Stimulated activated memory B cell treated with anti-CD40 and anti-IgM and Interleukin-4, amounts not matched to agents 10 μg/mL and 1 μg/mL and 100 μg/mL, for 72 hours (primary cell): ENCODE measurements around the gene GDI2.

ENCODE experiments used
- ATAC-seq: fragments of 150-1000 bp; cut with Tn5 transposase; 2 replicates; pipeline ENCODE4 v1.10.0; 2021
- H3K27ac Mint-ChIP-seq: one replicate; pipeline ENCODE4 v1.8.0; 2022; ENCODE audit warnings: mild to moderate bottlenecking, mixed read lengths
- H3K27me3 Mint-ChIP-seq: one replicate; pipeline ENCODE4 v1.8.0; 2022; ENCODE audit warnings: mixed read lengths
- H3K36me3 Mint-ChIP-seq: one replicate; pipeline ENCODE4 v1.8.0; 2022; ENCODE audit warnings: mixed read lengths
- H3K4me1 Mint-ChIP-seq: one replicate; pipeline ENCODE4 v1.8.0; 2022; ENCODE audit warnings: mixed read lengths
- H3K4me3 Mint-ChIP-seq: one replicate; pipeline ENCODE4 v1.8.0; 2022; ENCODE audit warnings: mild to moderate bottlenecking, moderate library complexity, mixed read lengths
- H3K9me3 Mint-ChIP-seq: one replicate; pipeline ENCODE4 v1.8.0; 2022; ENCODE audit warnings: mixed read lengths

Gene GDI2

DNA sequence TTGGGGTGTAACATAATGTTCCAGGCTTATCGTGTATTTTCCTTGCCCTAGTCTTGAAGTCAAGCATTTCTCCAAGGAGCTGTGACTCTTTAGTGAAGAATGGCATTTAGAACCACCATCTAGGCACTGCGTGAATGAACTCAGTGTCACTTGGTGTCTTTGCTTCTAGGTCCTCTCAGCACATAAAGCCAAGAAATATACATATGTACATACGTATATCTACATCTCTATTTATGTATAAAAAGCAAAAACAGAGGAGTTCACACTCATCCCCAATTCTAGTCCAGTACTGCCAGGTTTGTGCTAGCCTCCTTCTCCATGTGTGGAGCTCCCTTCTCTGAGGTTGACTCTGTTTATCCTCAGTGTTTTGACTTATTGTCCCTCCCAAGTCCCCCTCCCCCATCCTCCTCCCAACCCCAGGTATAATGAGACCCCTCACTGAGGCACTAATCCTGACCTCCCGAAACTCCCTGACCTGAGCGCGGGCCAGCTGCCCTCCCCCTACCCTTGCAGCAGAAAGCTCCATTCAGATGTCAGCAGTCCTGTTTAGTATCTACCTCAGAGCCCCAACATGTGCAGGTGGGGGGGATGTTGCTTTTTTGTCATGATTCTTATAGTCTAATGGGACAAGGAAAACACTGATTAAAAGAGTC, 61.5 kb downstream of the GDI2 start:
- H3K27me3 Mint-ChIP-seq: no peaks in the 10 kb centered on the region
- ATAC-seq: no peak
- no peak overlapping the region for H3K4me3 Mint-ChIP-seq
- H3K27ac Mint-ChIP-seq: no peak overlapping the region
- peaks cover 5% of the 10 kb centered on the region for H3K4me1 Mint-ChIP-seq
- no peaks in the 10 kb centered on the region for H3K9me3 Mint-ChIP-seq
- peaks cover 52% of the 10 kb centered on the region for H3K36me3 Mint-ChIP-seq

DNA sequence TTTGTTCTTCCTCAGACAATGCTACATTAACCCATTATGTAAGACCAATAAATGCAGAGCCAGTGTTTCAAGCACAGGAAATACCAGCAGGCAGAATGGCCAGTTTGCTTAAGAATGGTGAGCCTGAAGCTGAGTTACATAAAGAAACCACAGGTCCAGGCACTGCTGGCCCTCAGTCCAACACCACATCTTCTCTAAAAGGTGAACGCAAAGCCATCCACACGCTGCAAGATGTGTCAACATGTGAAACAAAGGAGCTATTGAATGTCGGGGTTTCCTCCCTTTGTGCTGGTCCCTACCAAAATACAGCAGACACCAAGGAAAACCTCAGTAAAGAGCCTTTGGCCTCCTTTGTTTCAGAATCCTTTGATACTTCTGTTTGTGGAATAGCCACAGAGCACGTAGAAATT, 64.8 kb downstream of the GDI2 start:
- Mint-ChIP-seq H3K4me1 (peaks cover 5% of the 10 kb centered on the region), H3K9me3 (no peaks in the 10 kb centered on the region), H3K27ac (no peak overlapping the region), H3K36me3 (peaks cover 58% of the 10 kb centered on the region), H3K4me3 (no peak overlapping the region), H3K27me3 (no peaks in the 10 kb centered on the region)
- ATAC-seq: no peak

DNA sequence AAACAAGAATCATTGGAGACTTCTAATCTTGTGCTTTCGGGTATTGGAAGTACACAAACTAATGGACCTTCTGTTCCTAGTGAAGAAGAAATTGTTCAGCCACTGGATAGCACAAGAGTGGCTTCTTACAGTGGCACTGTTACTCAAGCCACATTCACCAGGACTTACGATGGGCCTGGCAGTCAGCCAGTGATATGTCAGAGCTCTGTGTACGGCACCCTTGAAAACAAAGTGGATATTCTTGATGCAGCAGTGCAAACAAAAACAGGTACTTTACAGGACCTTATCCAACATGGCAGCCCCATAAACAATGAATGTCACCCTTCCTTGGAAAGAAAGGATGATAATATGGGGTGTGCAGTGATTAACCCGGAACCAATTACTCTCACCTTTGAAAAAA, 67.0 kb downstream of the GDI2 start:
- H3K36me3 Mint-ChIP-seq: peaks cover 52% of the 10 kb centered on the region
- H3K27ac Mint-ChIP-seq: no peak overlapping the region
- no peaks in the 10 kb centered on the region for H3K27me3 Mint-ChIP-seq
- ATAC-seq: no peak
- H3K9me3 Mint-ChIP-seq: no peaks in the 10 kb centered on the region
- H3K4me3 Mint-ChIP-seq: no peak overlapping the region
- H3K4me1 Mint-ChIP-seq: peaks cover 5% of the 10 kb centered on the region

DNA sequence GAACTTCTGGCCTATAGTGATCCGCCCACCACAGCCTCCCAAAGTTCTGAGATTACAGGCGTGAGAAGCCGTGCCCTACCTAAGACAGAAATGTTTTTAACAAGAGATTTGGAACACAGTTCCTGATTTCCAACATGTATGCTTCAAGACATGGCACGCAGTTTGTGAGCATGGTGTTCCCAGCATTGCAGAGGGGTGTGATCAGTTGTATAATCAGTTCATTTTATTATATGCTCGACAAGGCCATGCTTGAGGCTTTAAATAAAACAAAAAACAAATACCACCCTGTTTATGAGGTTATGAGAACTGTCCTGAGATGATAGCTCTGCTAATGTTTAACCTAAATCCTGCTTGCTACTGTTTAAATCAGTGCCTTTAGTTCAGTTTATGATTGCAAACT, 68.4 kb downstream of the GDI2 start:
- peaks cover 18% of the 10 kb centered on the region for H3K4me1 Mint-ChIP-seq
- peaks cover 59% of the 10 kb centered on the region for H3K36me3 Mint-ChIP-seq
- H3K9me3 Mint-ChIP-seq: no peaks in the 10 kb centered on the region
- no peak overlapping the region for H3K27ac Mint-ChIP-seq
- ATAC-seq: no peak
- H3K27me3 Mint-ChIP-seq: no peaks in the 10 kb centered on the region
- no peak overlapping the region for H3K4me3 Mint-ChIP-seq

DNA sequence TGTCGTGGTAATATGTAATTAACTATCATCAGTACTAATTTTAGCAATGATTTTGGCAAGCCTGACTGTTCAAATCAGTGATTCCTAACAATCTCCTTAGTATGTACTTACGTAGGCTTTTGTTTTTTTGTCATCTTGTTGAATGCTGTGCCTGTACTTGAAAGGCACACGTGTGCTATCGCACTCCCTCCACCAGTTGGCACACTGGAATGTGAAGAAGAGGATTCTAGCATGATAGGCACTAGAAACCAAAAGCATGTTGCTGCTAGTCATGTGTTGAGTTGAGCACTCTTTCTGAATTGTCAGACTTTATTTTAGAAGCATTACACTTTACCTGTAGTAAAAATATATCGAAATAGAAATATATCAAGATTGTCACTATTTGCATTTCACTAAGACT, 69.5 kb downstream of the GDI2 start:
- Mint-ChIP-seq H3K27ac (peak overlapping the region; percentile 24), H3K27me3 (no peaks in the 10 kb centered on the region), H3K9me3 (no peaks in the 10 kb centered on the region), H3K36me3 (peaks cover 55% of the 10 kb centered on the region), H3K4me3 (no peak overlapping the region), H3K4me1 (peaks cover 18% of the 10 kb centered on the region)
- no peak for ATAC-seq

DNA sequence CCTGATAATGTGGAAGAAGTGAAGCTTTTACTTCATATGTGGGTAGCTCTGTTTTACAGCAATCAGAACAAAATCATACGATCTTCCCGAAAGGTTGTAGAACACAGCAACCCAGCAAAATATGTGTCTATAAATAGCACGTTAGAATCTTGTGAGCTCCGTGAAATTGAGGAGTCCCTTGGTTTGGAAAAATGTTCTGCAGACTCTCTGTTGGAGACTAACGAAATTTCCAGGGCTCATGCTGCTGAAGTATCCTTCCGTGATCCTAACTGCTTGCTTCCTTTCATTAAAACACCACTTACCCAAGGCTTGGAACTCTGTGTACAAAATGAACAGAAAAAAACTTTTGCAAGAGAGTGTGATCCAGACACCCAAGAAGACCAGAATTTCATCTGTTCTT, 71.1 kb downstream of the GDI2 start:
- peaks cover 50% of the 10 kb centered on the region for H3K36me3 Mint-ChIP-seq
- H3K27me3 Mint-ChIP-seq: no peaks in the 10 kb centered on the region
- ATAC-seq: no peak
- no peak overlapping the region for H3K4me3 Mint-ChIP-seq
- no peaks in the 10 kb centered on the region for H3K9me3 Mint-ChIP-seq
- peaks cover 23% of the 10 kb centered on the region for H3K4me1 Mint-ChIP-seq
- H3K27ac Mint-ChIP-seq: no peak overlapping the region

DNA sequence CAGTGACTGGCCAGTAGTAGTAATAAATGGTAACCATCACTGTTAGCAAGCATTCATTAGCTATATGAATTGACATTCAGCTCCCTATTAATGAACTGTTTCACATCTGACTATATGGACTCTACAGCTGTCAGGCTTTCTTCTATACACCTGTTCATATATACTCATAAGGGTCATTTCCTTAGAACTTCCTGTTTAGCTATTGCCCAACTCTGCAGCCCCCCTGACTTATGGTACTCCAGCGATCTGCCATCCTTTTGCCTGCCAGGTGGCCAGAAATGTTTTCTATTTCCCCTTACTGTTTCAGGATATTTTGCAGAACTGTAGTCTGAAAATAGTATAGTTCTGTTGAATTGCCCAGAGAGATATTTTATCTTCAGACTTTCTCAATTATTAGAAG, 72.0 kb downstream of the GDI2 start:
- Mint-ChIP-seq H3K4me1 (peaks cover 24% of the 10 kb centered on the region), H3K27ac (peak overlapping the region; percentile 51), H3K4me3 (no peak overlapping the region), H3K36me3 (peaks cover 48% of the 10 kb centered on the region), H3K9me3 (no peaks in the 10 kb centered on the region), H3K27me3 (no peaks in the 10 kb centered on the region)
- peak; percentile 72 for ATAC-seq

DNA sequence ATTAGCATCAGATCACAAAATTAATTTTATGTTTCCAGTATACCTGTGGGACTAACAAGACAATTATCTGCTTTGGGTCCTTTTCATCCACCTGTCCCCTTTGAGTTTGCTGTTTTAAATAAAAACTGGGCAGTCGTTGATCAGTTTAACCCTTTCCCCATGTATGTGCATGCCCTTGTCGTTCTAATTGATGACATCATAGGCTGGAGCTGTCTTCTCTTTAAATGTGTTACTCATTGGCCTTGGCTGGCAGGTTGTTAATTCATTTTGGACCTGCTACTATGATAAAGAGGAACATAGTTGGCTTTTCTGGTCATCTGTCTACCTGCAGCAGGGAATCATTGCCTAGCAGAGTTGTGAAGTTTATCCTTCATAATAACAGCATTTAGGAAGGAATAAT, 74.8 kb downstream of the GDI2 start:
- Mint-ChIP-seq H3K4me1 (peaks cover 24% of the 10 kb centered on the region), H3K27me3 (no peaks in the 10 kb centered on the region), H3K36me3 (peaks cover 48% of the 10 kb centered on the region), H3K27ac (no peak overlapping the region), H3K4me3 (no peak overlapping the region), H3K9me3 (no peaks in the 10 kb centered on the region)
- ATAC-seq: no peak

DNA sequence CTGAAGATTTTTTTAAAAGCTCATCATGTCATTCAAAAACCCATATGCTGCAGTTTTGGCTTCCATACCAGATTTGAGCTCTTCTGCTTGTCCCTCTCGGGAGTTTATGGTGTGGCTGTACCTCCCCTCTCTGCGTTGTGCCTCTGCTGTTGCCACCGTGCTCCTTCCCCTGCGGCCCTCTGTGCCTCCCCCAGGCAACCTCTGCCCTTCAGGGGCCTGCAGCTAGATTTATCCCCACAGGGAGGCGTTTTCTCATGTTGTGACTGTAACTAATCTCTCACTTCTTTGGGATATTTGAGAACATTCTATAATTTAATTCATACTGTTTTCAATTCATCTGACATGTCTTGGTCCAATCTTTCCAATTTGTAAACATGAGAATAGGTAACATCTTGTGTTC, 75.9 kb downstream of the GDI2 start:
- H3K27ac Mint-ChIP-seq: peak overlapping the region; percentile 51
- peaks cover 24% of the 10 kb centered on the region for H3K4me1 Mint-ChIP-seq
- no peaks in the 10 kb centered on the region for H3K27me3 Mint-ChIP-seq
- no peak overlapping the region for H3K4me3 Mint-ChIP-seq
- H3K36me3 Mint-ChIP-seq: peaks cover 54% of the 10 kb centered on the region
- ATAC-seq: no peak
- H3K9me3 Mint-ChIP-seq: no peaks in the 10 kb centered on the region

DNA sequence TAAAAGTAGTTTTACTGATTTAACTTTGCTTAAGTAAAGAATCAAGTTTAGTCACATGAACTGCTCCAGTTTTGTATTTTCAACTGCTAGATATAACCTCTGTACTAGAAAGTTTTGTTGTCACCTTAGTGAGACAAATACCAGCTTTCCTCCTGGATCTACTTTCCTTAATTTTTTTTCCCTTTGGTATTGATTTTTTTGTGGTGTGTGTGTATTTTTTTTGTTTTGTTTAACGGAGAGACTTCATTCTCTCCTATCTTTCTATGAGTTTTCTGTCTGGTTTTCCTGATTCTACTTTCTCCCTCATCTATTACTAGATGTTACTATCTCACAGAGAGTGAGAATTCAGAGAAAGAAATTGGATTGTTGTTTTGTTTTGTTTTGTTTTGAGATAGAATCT, 76.6 kb downstream of the GDI2 start:
- no peak for ATAC-seq
- Mint-ChIP-seq H3K4me1 (peaks cover 23% of the 10 kb centered on the region), H3K4me3 (no peak overlapping the region), H3K27ac (no peak overlapping the region), H3K27me3 (no peaks in the 10 kb centered on the region), H3K36me3 (peaks cover 61% of the 10 kb centered on the region), H3K9me3 (no peaks in the 10 kb centered on the region)

DNA sequence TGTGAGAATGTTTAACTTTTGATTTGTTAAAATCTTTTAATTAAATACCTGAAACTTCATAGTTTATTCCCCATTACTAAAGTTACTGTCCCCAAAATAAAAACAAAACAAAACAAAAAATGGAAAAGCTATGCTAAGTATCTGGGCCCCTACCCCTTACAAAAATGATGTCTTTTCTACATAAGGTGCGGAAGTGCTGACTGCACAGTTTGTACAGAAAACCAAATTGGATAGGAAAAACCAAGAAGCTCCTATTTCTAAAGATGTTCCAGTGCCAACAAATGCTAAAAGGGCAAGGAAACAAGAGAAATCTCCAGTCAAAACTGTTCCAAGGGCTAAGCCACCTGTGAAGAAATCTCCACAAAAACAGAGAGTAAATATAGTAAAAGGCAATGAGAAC, 78.1 kb downstream of the GDI2 start:
- H3K27ac Mint-ChIP-seq: peak overlapping the region; percentile 30
- H3K36me3 Mint-ChIP-seq: peaks cover 61% of the 10 kb centered on the region

DNA sequence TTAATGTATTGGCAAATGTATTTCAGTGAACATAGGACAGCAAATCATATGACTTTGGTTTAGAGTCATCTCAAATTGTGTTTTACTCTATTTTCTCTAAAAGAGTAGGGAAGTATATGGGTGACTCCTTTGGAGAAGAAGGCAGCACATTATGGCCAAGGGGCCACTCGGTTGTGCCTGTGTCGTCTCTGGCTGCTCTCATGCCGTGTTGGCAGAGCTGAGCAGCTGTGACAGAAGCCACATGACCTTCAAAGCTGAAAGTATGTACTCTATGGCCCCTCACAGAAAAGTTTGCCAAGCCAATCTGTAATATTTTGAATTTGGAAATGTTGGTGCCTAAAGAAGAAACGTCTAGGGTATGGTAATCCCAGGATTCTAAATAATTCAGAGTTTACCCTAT, 81.1 kb downstream of the GDI2 start:
- Mint-ChIP-seq H3K4me3 (no peak overlapping the region), H3K27ac (no peak overlapping the region), H3K27me3 (no peaks in the 10 kb centered on the region), H3K4me1 (peaks cover 8% of the 10 kb centered on the region), H3K36me3 (peaks cover 57% of the 10 kb centered on the region), H3K9me3 (no peaks in the 10 kb centered on the region)
- no peak for ATAC-seq

More for the DNA sequence above, 78.1 kb downstream of the GDI2 start:
- Mint-ChIP-seq H3K27me3 (no peaks in the 10 kb centered on the region), H3K4me1 (peaks cover 15% of the 10 kb centered on the region), H3K4me3 (no peak overlapping the region), H3K9me3 (no peaks in the 10 kb centered on the region)
- no peak for ATAC-seq

DNA sequence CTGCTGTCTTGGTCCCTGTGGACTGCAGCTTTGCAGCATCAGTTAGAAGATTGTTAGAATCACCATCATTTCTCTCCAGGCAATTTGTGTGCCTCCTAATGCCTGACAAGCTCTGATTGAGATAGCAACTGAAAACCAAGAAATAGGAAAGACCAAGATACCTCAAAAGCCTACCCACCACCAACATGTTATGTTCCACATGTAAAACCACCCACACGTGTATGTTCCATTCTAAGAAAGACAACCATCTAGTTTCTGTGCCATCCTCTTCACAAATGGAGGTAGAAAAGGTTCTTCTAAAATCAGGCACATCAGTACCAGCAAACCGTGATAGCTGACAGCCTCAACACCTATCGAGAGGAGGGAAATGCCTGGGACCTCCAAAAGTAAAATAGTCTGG, 81.7 kb downstream of the GDI2 start:
- Mint-ChIP-seq H3K9me3 (no peaks in the 10 kb centered on the region), H3K27ac (no peak overlapping the region), H3K4me3 (no peak overlapping the region), H3K4me1 (peaks cover 7% of the 10 kb centered on the region), H3K27me3 (no peaks in the 10 kb centered on the region), H3K36me3 (peaks cover 56% of the 10 kb centered on the region)
- ATAC-seq: no peak

DNA sequence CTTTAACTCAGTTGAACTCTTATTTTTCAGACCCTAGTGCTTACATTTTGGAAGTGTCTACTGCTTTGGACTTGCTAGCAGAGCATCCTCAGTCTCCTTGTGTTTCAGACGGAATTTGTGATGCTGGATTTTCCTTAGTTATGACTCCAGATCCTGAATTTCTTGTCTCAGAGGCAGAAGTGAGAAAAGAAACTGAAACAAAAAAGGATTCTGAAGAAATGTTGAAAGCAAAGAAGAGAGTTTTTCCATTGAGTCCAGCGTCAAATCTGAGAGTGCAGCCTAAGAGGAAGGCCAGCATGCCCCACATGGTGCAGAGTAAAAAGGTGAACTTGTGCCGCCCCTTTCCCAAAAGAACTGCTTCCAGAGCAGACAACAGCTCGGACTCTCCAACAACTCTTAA, 82.5 kb downstream of the GDI2 start:
- Mint-ChIP-seq H3K9me3 (no peaks in the 10 kb centered on the region), H3K4me3 (no peak overlapping the region), H3K36me3 (peaks cover 54% of the 10 kb centered on the region), H3K27ac (peak overlapping the region; percentile 64), H3K4me1 (peaks cover 7% of the 10 kb centered on the region), H3K27me3 (no peaks in the 10 kb centered on the region)
- no peak for ATAC-seq

DNA sequence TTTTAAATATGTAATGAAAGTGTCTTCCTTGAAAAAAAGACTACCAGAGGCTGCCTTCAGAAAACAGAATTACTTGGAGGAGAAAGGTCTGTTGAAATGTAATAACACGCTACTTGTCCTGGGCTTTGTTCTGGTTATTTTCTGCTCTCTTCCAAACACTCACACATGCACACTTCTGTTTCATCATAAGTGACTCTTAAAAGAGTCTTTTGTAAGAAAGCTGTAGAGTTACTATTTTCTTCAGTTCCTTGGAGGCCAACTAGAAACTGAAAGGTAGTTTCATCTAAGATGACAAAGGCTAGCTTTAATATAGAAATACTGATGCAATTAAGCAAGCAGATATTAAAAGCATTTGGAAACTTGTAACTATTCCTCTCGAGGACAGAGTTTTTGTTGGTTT, 89.5 kb downstream of the GDI2 start:
- H3K36me3 Mint-ChIP-seq: peaks cover 29% of the 10 kb centered on the region
- ATAC-seq: no peak
- H3K9me3 Mint-ChIP-seq: no peaks in the 10 kb centered on the region
- peaks cover 3% of the 10 kb centered on the region for H3K4me1 Mint-ChIP-seq
- H3K27ac Mint-ChIP-seq: no peak overlapping the region
- H3K27me3 Mint-ChIP-seq: no peaks in the 10 kb centered on the region
- H3K4me3 Mint-ChIP-seq: no peak overlapping the region

DNA sequence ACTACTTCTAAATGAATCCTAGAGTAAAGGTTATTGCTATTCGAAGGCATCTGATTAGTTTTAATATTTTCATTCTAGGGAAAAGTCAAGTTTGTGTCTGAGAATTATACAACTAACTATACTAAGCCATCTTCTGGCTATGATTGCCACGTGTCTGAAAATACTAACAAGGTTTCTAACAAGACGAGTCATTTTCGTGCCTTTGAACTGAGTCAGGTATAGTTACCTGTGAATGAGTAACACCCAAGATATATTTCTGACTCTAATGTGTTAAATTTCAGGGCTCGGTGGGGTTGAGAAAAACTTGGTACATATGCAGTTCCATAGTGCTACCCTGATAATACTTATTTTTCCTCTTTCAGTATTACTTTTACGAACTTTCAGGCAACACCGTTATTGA, 93.1 kb downstream of the GDI2 start:
- H3K4me1 Mint-ChIP-seq: peaks cover 19% of the 10 kb centered on the region
- no peaks in the 10 kb centered on the region for H3K27me3 Mint-ChIP-seq
- peaks cover 20% of the 10 kb centered on the region for H3K36me3 Mint-ChIP-seq
- no peak overlapping the region for H3K27ac Mint-ChIP-seq
- no peak overlapping the region for H3K4me3 Mint-ChIP-seq
- H3K9me3 Mint-ChIP-seq: no peaks in the 10 kb centered on the region
- no peak for ATAC-seq

DNA sequence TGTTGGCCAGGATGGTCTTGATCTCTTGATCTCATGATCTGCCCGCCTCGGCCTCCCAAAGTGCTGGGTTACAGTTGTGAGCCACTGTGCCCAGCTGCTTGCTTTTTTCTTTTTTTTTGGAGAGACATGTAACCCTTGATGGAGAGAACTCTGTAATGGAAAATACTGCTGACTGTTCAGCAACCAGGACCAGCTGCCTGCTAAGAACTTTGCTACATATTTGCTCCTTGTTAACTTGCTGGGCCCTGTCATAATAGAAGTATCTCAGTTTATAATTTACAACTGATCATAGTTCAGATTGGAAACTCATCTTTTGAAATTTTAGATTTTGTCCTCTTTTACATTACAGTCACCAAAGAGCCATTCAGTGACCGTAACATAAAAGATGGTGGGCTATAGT, 93.7 kb downstream of the GDI2 start:
- no peak for ATAC-seq
- no peak overlapping the region for H3K27ac Mint-ChIP-seq

More for the DNA sequence above, 93.7 kb downstream of the GDI2 start:
- H3K9me3 Mint-ChIP-seq: no peaks in the 10 kb centered on the region
- H3K4me3 Mint-ChIP-seq: no peak overlapping the region
- H3K27me3 Mint-ChIP-seq: no peaks in the 10 kb centered on the region
- peaks cover 25% of the 10 kb centered on the region for H3K4me1 Mint-ChIP-seq
- peaks cover 20% of the 10 kb centered on the region for H3K36me3 Mint-ChIP-seq
